Activated CD4-positive, alpha-beta T cell treated with anti-CD3 and anti-CD28 coated beads for 1 hour (primary cell): ENCODE measurements around the gene ACIN1.

Experiments used
- DNase-seq: peaks from one replicate; pipeline ENCODE4 v3.0.0-alpha.2; 2020

Gene ACIN1

GRCh38 chr14:23094666-23095195 lies at the start of gene ACIN1:
Gene ACIN1 (minus strand): TSS chr14:23095136. CDS start chr14:23095112, 24 bp downstream.
- peak; percentile 59 for DNase-seq

GRCh38 chr14:23143911-23144310 lies 49.0 kb upstream of the ACIN1 start:
- DNase-seq = no peak

- DNase-seq = no peak
These were observed 47.9 kb upstream of the ACIN1 start for GRCh38 chr14:23142826-23143225.

- DNase-seq = no peak
These were observed 46.9 kb upstream of the ACIN1 start for GRCh38 chr14:23141706-23142444.

DNA sequence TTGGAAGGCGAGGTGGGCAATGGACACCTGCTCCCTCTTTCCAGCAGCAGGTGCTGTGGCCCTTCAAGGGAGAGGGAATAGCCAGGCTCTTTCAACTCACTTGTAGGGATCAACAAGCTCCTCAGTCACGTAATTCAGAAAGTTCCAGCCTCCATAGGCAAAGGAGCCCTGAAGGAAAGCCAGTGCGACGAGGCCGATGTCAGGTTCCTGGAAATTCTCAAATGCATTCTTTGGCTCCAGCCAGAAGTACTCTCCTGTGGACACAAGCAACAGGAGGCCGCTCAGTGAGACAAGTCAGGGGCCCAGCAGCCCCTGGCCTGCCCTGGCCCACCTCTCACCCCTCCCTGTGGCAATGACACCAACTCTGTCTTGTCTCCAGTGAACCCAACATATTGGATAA lies 45.4 kb upstream of the ACIN1 start:
- DNase-seq = no peak

- DNase-seq = no peak
These were observed 44.9 kb upstream of the ACIN1 start for GRCh38 chr14:23139874-23140273.

- DNase-seq = no peak
These were observed 43.0 kb upstream of the ACIN1 start for GRCh38 chr14:23137813-23138535.

DNA sequence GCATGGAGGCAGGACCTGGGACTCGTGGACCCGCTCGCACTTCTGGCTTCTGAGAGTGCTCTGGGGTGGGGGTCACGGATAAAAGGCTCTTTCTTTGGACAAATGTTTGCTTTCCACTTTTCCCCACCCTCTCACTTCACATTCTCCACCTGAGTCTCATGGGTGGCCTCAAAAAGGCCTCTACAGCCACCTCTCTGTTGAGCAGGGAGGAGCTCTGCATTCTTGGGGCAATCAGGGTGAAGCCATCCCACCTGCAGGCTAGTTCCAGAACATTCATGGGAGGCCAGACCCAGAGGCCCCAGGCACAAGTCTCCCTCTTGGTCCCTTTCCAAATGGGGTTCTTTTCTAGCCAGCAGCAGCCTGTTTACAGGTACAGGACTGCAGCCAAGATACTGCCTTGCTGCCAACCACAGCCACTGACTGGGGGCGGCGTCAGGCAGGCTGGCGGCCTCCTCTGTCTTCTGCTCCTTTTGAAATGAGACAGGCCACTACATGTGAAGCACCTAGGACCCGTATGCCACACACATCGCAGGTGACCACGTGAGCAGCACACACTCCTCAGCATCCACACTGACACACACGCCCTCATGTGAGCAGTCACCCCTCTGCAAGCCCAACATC lies 42.4 kb upstream of the ACIN1 start:
- no peak for DNase-seq

DNA sequence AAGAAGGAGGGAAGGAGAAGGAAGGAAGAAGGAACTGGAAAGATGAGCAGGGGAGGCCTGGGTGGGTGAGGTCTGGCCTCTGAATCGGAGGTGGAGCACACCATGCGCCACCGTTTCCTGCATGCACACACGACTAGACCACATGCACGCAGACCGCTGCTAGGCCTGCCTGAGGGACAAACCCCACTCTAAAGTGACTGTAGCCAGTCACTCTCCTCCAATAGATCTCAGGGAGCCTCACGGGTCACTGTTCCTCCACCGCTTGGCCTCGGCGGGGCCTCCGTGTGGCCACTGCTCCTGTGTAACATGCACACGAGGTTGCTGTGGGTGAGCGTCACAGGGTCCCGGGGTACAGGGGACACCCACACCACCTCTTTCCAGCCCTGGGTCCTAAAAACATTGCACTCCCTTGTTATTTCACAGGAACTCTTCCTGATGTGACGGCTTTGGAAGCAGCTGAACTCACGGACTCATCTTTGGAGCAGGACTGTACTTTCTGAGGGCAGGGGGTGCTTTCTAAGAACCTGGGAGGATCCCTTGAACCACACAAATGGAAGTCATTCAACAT lies 41.7 kb upstream of the ACIN1 start:
- DNase-seq = no peak

- no peak for DNase-seq
These were observed 38.0 kb upstream of the ACIN1 start for GRCh38 chr14:23132970-23133369.

DNA sequence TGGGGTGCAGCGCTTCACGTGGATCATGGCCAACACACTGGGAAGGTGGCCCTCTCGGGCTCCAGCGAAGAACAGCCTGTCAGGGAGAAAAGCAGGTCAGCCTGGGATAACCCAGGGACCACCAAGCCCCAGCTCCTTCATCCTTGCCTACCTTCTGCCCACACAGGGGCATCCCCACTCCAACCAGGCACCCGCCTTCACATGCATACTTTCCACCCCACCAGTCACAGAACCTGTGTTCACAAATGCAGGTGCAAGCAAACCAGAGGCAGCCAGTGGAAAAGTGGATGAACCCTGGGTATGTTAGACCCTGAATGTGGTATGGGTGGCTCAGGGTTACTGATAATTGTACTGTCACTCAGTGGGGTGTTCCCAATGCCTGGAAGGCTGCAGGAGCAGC lies 36.5 kb upstream of the ACIN1 start:
- DNase-seq = no peak

DNA sequence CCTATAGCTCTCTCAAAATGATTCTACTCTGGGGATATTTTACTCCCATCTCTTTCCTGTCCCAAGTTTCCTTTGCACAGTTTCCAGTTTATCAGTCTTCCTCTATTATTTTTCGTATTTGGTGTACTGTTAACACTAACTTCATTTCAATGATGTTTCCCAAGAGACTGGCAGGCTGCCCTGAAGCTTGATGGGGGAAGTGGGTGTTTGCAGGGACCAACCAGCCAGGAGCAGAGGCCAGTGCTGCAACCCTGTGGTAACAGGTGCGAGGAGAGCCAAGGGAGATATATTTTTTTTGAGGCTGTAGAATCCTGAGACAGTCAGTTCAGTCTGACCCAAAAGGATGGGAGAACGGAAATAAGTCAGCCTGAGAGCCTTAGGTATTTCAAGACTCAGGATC lies 35.9 kb upstream of the ACIN1 start:
- DNase-seq = no peak

DNA sequence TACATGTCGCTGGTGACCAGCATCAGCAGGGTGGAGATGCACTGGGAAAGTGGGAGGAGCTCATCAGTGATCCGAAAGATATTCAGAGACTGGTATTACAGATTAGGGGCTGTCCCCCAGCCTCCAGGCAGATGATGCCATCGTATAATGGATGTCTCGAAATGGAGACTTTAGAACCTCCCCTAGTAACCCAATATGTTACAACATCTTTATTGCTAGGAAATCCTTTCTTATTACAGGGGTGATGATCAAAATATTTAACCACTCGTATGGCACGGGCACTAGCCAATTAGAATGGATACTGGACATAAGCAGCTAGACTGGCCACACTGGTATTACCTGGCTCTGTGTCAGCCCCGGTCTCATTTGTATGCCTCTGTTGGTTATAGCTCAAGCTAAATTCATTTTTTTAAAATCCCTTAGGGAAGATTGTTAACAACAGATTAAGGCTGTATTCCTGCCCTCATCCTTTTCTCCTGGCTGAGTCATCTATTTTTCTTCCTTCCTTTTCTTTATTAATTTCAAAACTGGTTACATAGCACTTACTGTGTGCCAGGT lies 34.9 kb upstream of the ACIN1 start:
- no peak for DNase-seq

- DNase-seq = no peak
These were observed 34.2 kb upstream of the ACIN1 start for GRCh38 chr14:23128969-23129758.

DNA sequence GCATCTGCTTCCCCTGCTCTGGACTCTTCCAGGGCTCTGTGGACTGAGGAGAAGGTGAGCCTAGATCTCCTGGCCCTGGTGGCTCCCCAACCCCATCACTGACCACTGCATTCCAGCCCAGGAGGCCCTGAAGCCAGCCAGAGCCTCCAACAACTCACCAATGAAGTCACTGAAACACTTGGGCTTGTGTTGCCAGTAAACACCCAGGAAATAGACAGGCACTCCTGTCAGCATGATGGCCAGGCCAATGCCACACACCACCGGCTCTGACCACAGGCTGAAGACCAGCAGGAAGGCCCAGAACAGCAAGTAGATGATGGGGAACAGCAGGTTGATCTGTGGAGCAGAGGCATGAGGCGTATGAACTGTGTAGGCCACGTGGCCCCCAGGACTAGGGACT lies 32.9 kb upstream of the ACIN1 start:
- DNase-seq = no peak

GRCh38 chr14:23126548-23127278 lies 31.8 kb upstream of the ACIN1 start:
- no peak for DNase-seq

GRCh38 chr14:23125933-23126524 lies 31.1 kb upstream of the ACIN1 start:
- no peak for DNase-seq

DNA sequence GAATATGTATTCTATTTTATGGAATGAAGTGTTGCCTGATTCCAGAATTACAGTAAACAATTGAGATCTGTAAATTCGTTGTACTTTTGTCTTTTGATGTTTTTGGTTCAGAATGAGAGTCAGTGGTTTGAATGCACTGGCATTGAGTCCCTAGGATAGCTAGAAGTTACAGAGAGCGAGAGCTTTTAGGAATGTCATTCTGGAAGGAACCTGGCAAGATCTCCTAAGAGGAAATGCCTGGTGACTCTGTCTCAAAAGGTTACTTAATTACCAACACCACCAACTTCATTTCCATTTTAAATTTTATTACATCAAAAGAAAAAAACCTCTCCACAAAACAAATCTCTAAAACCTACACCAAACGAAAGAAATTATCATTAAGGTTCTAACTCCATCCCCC lies 30.1 kb upstream of the ACIN1 start:
- no peak for DNase-seq

DNA sequence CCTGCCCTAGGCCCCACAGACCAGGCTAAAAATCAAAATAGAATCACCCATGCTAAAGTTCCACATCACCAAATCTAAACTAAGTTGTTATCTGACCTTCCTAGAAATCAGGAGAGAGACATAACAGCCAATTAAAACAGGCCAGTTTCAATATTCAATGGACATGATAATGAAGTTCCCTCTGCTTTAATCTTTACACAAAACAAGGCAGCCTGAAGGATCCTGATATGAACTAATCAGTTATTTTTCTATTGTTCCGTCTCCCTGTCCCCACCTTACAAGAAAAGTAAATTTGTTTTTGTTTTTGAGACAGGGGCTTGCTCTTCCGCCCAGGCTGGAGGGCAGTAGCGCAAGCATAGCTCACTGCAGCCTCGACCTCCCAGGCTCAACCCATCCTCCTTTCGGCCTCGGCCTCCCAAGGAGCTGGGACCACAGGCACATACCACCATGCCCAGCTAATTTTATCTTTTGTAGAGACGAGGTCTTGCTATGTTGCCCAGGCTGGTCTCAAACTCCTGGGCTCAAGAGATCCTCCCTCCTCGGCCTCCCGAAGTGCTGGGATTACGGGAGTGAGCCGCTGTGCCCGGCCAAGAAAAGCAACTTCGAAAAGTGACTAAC lies 29.5 kb upstream of the ACIN1 start:
- DNase-seq = no peak

DNA sequence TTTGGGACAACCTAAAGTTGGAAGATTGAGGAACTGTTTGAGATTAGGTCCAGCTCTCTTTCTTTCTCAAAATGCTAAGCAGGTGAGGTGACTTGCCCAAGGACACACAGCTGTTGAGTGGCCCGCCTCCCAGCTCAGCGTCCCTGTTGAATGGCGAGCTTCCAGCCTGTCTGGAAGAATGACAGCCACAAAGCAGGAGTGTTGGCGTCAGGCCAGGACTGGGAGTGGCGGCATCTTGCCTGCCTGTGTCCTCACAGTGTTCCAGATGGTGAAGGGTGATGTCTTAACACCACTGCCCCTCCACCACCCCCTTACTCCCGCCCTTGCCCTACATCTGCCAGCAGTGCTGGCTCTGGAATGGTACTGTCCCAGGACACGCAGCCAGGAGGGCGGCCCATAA lies 28.5 kb upstream of the ACIN1 start:
- DNase-seq = no peak

DNA sequence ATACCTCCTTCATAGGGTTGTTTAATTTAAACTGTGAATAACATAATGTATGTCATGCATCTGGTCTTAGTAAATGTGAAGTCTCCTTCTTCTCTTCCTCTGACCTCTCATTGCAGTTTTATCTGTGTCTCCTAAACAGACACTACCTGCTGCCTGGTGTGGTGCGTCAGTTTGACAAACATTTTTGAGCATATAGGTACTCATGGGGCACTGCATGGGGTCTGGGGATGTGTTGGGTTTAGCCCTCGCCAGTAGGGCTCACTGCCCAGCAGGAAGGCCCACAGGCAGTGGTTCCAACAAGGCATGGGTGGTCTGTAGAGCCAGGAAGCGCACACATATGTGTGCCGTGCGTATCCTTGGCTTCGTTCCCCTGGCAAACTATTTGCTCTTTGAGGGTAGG lies 27.1 kb upstream of the ACIN1 start:
- no peak for DNase-seq
